NK-92 (cell line): ENCODE data around the gene ELMO1.

ENCODE experiments used
- DNase-seq: peaks from one replicate; lab custom pipeline; 2025; ENCODE audit not compliant: unreplicated experiment; lab: John Stamatoyannopoulos, UW

Gene ELMO1

GRCh38 chr7:37231613-37232012 is 217.1 kb downstream of the ELMO1 start:
- DNase-seq: no peak

GRCh38 chr7:37230221-37230620 is 218.4 kb downstream of the ELMO1 start:
- DNase-seq: no peak

GRCh38 chr7:37229381-37229780 is 219.3 kb downstream of the ELMO1 start:
- DNase-seq: no peak

- no peak for DNase-seq
These were observed 223.2 kb downstream of the ELMO1 start for GRCh38 chr7:37225285-37225969.

- no peak for DNase-seq
These were observed 223.9 kb downstream of the ELMO1 start for GRCh38 chr7:37224746-37225145.

- DNase-seq: no peak
These were observed 228.0 kb downstream of the ELMO1 start for GRCh38 chr7:37220664-37221063.

- DNase-seq: no peak
These were observed 229.7 kb downstream of the ELMO1 start for GRCh38 chr7:37218956-37219355.

GRCh38 chr7:37216923-37217322 is 231.7 kb downstream of the ELMO1 start:
- DNase-seq: no peak

GRCh38 chr7:37216156-37216852 is 232.4 kb downstream of the ELMO1 start:
- no peak for DNase-seq

GRCh38 chr7:37215290-37215923 is 233.3 kb downstream of the ELMO1 start:
- no peak for DNase-seq

GRCh38 chr7:37212556-37212955 is 236.1 kb downstream of the ELMO1 start:
- DNase-seq: no peak

- DNase-seq: no peak
These were observed 236.6 kb downstream of the ELMO1 start for GRCh38 chr7:37212051-37212450.

GRCh38 chr7:37211097-37211880 is 237.4 kb downstream of the ELMO1 start:
- no peak for DNase-seq

- DNase-seq: no peak
These were observed 239.5 kb downstream of the ELMO1 start for GRCh38 chr7:37209195-37209594.

GRCh38 chr7:37208528-37208927 is 240.1 kb downstream of the ELMO1 start:
- no peak for DNase-seq

- DNase-seq: no peak
These were observed 242.5 kb downstream of the ELMO1 start for GRCh38 chr7:37206192-37206591.

GRCh38 chr7:37205451-37205850 is 243.2 kb downstream of the ELMO1 start:
- DNase-seq: no peak

GRCh38 chr7:37201876-37202198 is 246.8 kb downstream of the ELMO1 start:
- DNase-seq: no peak

GRCh38 chr7:37201003-37201875 is 247.4 kb downstream of the ELMO1 start:
- no peak for DNase-seq

- no peak for DNase-seq
These were observed 249.7 kb downstream of the ELMO1 start for GRCh38 chr7:37198906-37199485.
